HG03060 (cell line): Measurements from ENCODE around the gene ATP10A.
"Not testable (repeated sequence)": the region's sequence is repeated elsewhere in the genome, so short reads cannot be mapped to it uniquely, and the experiment has no call there.

Experiments
- ATAC-seq: cut with Tn5 transposase; IDR thresholded peaks from one replicate; pipeline ENCODE4 v1.9.1; 2021; ENCODE audit warnings: low read depth, moderate number of reproducible peaks; ENCODE audit not compliant: unreplicated experiment

Gene ATP10A

DNA sequence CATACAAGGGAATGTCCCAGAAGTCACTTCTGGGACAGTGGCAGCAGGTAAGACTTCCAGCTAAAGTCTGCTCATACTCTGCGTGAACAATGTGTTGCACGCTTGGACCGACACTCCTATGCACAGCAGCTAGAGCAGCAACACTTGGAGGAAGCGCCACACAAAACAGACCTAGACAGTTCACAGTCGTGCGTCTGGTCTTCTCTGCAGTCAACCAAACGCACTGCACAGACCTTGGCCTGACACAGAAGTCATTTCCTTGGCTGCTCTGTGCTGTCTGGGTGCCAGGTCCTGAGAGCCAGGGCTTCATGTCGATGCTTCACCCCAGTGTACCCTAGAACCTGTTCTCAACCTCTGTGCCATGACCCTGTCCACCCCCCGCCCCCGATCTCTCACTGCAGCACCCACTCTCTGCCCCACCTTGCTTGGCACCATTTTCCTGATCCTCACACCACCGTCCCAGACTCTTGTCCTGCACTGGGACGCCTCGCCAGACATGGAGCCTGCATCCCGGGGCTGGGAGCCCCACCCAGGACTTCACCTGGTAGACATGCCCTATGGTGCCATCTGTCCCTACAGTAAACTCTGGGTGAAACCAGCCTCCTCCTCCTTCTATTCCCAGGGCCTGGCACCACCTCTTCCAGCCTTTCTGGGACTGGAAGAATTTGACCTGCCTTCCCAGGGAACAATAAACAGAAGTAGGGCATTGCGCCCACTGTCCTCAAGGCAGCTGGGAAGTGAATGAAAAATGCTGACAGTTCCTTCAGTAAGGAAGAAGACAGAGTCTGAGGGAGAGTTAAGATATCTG lies 3.1 kb downstream of the ATP10A start:
- no peak for ATAC-seq

DNA sequence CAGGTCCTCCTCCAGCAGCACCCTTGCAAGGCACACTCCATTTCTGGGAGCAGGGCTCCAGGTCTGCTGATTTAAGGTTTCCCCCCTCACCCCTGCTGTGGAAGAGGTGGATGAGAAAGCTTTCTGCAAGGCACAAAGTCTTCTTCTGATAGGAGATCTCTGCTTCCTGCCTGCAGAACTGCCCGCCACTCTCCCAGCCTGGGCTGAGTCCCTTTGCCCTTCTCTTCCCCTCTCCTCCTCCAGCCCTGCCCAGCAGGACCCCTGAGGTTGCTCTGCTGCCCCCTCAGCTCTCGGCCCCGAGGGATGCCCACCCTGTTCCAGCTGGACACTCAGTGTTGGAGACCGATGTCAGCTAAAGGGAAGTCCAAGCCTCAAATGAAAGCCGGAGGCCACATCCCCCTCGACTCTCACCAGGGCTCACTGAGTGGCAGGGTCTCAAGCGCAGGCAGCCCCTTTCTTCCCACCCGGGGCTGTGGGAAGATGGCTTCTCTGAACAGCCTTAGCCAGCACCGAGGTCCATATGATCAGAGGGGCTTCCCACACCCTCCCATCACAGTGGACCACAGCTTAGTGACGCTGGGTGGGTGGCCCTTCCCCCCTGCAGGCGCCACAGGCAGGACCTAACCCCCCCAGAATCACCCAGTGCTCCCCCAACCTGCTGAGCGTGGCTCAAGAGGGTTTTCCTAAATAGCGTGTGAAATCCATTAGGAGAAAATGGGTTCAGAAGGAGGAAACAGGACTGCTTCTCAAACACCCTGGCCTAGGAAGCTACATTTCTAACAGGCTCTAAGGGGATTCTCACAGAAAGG lies 4.0 kb downstream of the ATP10A start:
- ATAC-seq, result no peak

DNA sequence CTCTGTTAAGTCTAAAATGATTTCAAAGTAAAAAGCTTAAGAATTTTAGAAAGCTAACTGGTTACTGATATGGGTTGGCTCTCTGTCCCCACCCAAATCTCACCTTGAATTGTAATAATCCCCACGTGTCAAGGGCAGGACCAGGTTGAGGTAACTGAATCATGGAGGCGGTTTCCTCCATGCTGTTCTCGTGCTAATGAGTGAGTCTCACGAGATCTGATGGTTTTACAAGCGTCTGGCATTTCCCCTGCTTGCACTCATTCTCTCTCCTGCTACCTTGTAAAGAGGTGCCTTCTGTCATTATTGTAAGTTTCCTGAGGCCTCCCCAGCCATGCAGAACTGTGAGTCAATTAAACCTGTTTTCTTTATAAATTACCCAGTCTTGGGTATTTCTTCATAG lies 7.1 kb downstream of the ATP10A start:
- ATAC-seq, result not testable (repeated sequence)

DNA sequence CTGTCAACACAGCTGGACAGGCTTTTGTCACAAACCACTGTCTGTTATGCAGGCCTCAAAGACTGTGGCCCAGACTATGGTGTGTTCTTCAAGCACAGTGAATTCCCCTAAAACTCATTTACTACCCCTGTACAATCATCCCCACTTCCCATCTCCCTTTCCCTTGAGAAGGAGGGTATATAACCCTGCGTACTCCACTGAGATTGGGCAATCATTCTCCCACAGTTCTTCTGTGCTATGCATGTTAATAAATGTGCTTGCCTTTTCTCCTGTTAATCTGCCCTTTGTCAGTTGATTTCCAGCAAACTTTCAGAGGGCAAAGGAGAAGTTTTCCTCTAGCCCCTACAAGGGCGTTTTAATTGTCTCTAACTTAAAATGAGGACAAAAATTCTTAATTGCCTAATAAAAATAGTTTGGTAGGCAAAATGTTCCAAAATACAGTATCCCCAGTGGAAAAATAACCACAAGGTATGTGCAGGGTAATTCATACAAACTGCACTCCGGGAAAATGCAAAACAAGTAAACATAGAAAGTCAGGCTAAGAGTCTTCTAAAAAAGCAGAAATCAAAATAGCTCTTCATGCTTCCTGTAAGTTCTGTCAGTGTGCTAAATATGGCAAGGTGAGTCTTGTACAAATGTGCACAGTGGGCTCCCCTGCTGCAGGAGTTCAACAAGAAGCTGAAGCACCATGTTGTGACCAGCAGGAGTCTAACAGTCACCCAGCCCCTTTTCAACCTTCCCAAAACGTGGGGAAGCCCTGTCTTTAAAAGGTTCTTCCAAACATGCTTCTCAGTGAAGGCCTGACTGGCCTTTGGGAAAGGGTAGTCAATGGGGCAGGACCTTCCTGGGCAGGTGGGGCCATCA lies 10.2 kb downstream of the ATP10A start:
- no peak for ATAC-seq

DNA sequence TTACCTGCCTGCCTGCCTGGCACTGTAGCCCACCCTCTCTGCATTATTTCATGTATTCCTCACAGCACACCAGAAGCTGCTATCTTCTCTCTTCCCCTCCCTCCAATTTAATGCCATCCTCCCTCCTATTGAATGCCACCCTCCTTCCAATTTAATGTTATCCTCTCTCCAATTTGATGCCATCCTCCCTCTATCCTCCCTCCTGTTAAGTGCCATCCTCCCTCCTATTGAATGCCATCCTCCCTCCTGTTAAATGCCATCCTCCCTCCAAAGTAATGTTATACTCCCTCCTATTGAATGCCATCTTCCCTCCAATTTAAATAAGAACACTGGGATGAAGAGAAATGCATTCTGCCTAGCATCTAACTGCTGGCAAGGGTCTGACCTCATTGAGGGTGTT lies 11.1 kb downstream of the ATP10A start:
- no peak for ATAC-seq

DNA sequence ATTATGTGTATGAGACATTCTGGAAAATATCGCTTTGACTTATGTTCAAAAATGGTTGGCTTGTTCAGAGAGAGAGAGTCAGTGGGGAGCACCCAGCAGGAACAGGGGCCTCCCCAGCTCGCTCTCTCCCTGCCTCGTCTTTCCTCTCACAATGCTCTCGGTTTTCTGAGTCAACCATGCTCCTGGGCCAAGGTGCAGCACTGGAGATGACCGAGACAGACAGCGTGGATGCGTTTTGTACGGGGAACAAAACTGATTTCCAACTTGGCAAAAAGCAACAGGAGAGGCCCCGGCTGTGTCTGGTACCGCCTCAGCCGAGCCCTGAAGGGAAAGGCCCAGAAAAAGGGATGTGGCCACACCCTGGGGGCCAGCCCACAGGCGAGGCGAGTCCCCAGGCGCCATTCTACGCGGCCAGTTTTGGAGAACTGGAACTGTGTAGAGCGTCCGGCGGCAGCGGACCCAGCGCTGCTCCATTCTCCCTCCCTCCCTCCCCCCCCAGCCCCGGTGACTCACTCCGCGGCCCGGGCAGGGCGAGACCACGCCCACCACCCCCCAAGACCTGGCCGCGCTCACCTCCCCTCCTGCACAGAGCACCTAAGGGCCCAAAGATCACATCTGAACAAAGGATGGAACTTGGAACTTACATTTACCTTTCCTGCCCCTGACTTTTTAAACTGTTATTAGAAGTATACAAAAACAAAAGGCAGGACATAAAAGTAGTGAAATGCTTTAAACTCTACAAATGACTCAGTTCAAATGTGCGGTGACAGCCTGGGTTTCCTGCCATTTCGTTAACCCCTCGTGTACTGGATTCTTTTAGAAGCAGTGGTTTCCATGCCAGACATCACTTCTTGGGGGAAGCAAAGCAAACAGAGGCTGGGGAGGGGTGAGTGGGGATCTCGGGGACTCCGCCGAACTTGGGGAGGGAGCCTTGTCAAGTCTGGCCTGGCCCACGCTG lies 12.7 kb downstream of the ATP10A start:
- ATAC-seq, result peak; percentile 43

DNA sequence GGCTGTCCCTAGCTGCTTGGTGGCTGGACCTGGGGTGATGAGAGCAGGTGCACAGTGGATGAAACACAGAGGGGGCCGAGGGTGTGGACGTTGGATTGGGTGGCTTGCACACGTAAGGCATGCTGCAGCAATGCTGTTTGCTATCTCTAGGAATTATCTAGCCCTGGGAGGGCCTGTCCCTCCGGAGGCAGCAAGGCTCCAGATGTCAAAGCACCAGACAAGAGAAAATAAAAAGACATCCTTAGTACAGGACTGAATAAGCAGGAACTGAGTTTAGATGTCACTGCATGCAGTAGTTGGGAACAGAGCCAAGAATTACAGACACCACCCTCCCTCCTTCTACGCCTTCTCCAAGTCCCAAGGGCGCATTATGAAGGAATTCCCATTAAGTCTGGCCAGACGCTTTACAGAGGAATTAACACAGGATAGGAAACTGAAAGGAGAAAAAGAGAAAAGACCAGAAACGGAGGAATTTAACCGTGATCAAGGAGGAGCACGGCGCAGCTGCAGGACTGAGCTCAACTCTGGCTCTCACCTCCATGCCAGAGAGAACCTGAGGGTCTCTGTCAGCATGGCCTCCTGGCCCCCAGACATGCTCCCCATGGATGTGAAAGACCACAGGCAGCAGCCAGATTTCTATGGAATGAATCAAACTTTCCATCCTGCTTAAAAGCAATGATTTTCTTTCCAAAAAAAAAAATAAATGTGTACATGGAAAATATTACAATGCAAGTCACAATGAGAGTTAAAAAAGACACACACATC lies 13.8 kb downstream of the ATP10A start:
- ATAC-seq, result no peak

DNA sequence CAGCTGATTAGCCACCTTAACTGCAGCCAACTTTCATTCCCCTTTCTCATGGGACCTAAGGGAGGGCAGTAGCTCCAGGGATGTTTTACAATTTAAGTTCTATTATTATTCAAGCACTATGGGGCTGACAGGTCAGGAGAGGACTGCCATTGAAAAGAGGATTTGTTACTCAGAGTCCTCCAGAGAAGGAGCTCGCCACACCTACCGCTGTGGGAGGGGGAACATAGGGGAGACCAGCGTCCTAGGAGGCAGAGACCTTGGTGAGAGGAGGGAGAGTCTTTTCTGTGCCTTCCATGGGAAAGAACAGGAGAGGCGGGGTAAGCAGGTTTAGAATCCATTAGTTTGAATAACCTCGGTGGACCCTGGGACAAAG lies 14.4 kb downstream of the ATP10A start:
- ATAC-seq, result no peak

DNA sequence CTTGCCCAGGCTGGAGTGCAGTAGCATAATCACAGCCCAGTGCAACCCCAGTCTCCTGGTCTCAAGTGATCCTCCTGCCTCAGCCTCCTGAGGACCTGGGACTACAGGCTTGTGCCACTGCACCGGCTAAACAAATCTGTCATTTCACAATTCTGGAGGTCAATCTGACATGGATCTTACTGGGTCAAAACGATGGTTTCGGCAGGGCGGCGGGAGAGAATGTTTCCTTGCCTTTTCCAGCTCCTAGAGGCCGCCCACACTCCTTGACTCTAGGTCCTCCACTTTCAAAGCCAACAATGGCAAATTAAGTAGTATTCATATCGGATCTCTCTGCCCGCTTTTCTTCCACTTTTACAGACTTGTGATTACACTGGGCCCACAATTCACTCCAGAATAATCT lies 14.8 kb downstream of the ATP10A start:
- no peak for ATAC-seq

DNA sequence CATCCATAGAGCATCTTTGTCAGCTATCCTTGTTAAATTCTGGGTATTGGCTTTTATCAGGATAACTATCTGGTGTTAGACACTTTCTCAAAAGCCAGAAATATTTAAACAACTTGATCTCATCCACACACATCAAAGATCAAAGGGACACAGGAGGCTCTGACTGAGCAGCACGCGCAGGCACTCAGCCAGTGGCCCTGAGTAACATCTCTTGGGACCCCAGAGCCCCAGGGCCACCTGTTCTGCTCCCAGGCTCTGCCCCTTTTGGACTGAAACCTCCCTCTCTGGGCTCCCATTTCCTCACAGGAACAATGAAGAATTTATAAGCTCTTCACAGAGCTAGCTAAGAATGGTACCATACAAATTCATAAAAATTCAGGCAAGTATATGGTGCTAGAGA lies 16.1 kb downstream of the ATP10A start:
- no peak for ATAC-seq

DNA sequence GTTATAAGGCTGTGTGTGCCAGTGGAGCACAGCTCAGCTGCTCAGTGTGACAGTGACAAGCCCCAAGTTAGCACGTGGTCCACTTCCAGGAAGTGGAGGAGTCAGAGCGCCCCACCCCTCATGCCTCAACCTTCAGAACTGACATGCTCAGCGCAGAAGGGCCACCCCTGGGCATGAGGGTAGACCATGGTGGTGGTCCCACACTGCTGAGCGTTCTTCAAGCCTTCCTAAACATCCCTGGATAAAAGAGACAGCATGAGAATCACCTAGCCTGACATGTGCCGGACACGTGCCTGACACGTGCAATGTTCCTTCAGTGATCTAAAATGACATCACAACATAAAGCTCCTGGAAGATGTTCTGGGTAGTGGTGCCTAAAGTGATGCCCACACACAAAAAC lies 16.8 kb downstream of the ATP10A start:
- no peak for ATAC-seq

DNA sequence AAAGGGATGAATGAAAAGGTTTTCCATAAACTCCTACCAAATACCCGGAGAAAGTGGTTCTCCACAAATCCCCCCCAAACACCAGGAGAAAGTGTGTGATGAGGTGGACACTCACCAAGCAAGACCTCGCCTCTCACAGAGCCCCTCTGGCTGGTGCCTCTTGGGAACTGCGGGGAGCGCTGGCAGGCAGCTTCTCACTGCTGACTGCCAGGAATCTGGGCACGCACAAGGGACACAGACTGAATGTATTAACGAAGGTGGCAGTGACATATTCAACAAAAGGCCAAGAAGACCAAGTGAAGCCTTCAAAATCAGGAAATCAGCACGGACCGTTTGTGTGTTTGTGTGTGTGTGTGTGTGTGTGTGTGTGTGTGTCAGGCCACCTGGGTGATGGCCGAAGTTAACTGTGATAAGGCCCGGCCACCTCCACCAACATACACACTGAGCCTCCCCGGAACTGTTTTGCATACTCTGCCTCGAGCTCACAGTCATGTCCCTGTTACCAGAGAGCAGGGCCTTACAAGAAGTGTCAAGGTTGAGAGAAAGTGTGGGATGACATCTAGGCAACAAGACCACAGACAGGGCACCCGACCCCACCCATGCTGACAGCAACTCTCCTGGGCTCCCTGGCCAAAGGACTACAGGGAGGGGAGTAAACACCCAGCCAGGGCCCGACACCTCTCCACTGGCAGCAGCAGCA lies 18.0 kb downstream of the ATP10A start:
- ATAC-seq, result no peak

DNA sequence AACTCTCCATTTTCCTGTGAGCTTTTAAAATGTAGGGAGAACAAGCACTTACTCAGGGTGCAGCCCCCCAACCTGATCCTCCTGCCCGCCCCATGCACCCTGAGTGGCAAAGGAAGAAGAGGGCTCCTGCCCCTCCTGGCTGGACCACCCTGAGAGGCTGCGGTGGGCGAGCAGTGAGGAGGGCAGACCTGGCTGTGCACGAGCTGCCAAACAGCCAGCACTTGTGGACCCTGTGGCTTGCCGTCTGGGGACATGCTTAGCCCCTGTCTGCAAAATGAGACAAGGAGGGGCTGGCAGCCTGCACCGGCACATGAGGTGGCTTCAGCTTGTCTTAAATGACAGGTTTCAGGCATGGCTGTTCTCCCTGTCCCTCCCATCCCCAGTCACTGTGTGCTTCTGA lies 18.6 kb downstream of the ATP10A start:
- no peak for ATAC-seq

DNA sequence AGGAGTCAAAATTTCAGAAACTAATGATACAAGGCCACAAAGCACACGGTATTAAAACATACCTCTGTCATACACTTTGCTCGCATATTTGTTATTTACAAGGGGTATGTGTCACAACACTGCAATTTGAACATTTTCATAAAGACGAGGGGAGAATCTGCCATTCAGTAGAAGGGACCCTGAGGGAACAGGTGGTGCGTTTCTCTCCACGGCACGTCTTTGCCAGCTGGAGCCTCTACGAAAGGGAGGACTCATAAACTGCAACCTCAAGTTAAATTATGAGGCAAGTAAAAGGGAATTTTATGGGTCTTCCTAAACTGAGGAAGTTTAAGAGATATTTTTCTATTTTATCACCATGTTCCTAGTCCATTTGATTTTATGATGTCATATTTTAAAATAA lies 19.1 kb downstream of the ATP10A start:
- ATAC-seq, result no peak

DNA sequence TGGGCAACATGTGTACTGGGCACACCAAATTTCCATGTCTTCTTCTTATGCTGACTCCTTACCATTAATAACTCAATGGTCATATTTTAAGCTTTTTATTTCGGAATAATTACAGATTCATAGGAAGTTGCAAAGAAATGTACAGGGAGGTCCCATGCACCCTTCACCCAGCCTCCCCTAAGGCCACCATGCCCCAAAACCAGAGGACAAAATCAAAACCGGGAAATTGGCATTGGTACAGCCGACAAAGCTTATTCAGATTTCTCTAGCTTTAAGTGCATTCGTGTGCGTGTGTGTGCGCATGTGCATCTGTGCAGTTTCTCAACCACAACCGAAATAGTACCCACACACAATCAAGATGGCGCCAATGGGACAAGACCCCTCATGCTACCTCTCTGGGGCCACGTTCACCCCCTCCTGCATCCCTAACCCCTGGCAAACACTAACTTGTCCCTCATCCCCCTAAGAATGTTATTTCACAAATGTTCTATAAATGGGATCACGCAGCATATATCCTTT lies 23.4 kb downstream of the ATP10A start:
- no peak for ATAC-seq

DNA sequence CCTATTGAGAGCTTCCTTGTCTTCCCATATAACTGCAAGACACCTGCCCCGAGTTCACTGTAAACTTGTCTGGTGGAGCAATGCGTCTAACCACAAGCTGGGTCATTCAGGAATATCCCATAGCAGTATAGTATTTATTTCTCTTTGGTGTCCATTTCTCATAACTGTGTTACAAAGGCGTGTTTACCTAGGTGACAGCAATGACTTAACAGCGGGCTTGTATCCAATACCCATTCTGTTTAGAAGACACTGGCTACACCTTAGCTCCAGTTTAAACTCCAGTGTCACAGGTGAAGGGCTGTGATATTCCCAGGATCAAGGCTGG lies 24.3 kb downstream of the ATP10A start:
- ATAC-seq, result no peak

DNA sequence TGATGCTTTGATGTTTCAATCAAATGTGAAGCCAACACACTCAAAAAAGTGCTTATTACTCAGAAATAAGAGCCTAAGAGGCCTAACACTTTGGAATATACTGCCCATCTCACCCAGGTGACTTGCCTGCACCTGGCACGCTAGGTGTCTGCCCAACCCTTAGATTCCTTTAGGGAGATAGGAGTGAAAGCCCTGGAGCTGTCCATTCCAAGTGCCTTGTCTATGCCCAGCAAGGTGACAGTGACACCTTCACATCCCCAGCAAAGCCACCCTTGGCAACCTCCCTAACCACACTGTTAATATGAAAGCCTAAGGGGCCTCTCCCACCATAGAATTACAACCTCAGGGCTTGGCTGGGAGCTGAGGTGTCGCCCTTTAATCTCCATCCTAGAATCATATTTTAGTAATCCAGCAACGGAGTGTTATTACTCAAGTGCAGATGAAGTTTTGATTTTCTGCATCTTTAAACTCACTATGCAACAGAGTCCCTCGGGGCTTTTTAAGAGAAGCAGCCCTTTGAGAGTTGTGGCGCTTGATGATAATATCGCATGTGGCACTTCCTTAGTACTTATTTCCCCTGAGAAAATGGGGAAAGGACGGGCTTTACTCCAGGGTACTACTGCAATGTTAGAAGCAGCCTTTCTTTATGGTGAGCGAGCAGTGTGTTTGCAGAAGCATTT lies 24.8 kb downstream of the ATP10A start:
- no peak for ATAC-seq

DNA sequence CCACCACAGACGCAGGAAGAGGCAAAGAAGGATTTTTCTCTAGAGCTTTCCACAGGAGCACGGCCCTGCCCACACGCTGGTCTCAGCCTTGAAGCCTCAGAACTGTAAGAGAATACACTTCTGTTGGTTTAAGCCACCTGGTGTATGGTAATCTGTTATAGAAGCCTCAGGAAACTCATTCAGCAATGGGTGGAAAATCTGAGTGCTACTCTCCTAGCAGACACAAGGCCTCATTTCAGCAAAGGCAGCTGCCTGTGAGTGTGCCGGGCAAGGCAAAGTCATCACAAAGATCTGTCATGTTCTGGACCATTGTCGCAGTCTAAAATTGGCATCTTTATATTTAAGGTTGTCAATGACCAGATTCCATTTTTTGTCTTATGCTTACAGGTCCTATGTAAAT lies 31.0 kb downstream of the ATP10A start:
- no peak for ATAC-seq
